Trophoblast cell (in vitro differentiated cells and primary cell): ENCODE measurements around the gene MEIS3.

Experiments used
- DNase-seq, 2 donors: peaks; one replicate each; pipeline ENCODE4 v3.0.0-alpha.2; 2016
- H2AFZ ChIP-seq: 2 replicates; pipeline ENCODE4 v1.6.1; 2013; ENCODE audit warnings: low read length, moderate library complexity, mild to moderate bottlenecking; ENCODE audit not compliant: insufficient read depth, poor library complexity
- H2AK5ac ChIP-seq: 2 replicates; pipeline ENCODE4 v1.6.1; 2013; ENCODE audit warnings: mild to moderate bottlenecking, low read length
- H2BK120ac ChIP-seq: 2 replicates; pipeline ENCODE4 v1.6.1; 2013; ENCODE audit warnings: low read length, mild to moderate bottlenecking, moderate library complexity; ENCODE audit not compliant: insufficient read depth, poor library complexity
- H2BK12ac ChIP-seq: 2 replicates; pipeline ENCODE4 v1.6.1; 2013; ENCODE audit warnings: mild to moderate bottlenecking, low read length, moderate library complexity
- H2BK5ac ChIP-seq: 2 replicates; pipeline ENCODE4 v1.6.1; 2013; ENCODE audit warnings: low read length, low read depth, moderate library complexity, mild to moderate bottlenecking; ENCODE audit not compliant: poor library complexity
- H3K14ac ChIP-seq: 2 replicates; pipeline ENCODE4 v1.6.1; 2013; ENCODE audit warnings: mild to moderate bottlenecking, low read length
- H3K18ac ChIP-seq: 2 replicates; pipeline ENCODE4 v1.6.1; 2013; ENCODE audit warnings: mild to moderate bottlenecking, low read length
- H3K23ac ChIP-seq: 2 replicates; pipeline ENCODE4 v1.6.1; 2013; ENCODE audit warnings: low read length
- H3K27ac ChIP-seq: 2 replicates; pipeline ENCODE4 v1.5.1; 2013; ENCODE audit warnings: low read depth, mild to moderate bottlenecking, inconsistent platforms, low read length, moderate library complexity
- H3K27me3 ChIP-seq: 2 replicates; pipeline ENCODE4 v1.6.1; 2013; ENCODE audit warnings: inconsistent platforms, mild to moderate bottlenecking, low read length, moderate library complexity; ENCODE audit not compliant: insufficient read depth
- H3K36me3 ChIP-seq, 2 experiments: 1 replicate in 1 of 2; 2 replicates in 1 of 2; pipeline ENCODE4 v1.6.1; 2013; ENCODE audit warnings: low read length in 2 of 2, mild to moderate bottlenecking in 2 of 2, moderate library complexity in 1 of 2; ENCODE audit not compliant: insufficient read depth in 2 of 2, control insufficient read depth in 1 of 2
- H3K4ac ChIP-seq: 2 replicates; pipeline ENCODE4 v1.6.1; 2013; ENCODE audit warnings: low read depth, mild to moderate bottlenecking, low read length, moderate library complexity
- H3K4me1 ChIP-seq, 2 experiments: 1 replicate in 1 of 2; 2 replicates in 1 of 2; pipeline ENCODE4 v1.6.1; 2013; ENCODE audit warnings: low read length in 2 of 2, mild to moderate bottlenecking in 2 of 2, moderate library complexity in 1 of 2; ENCODE audit not compliant: insufficient read depth in 2 of 2, control insufficient read depth in 1 of 2
- H3K4me2 ChIP-seq: 2 replicates; pipeline ENCODE4 v1.6.1; 2013; ENCODE audit warnings: inconsistent platforms, mild to moderate bottlenecking, low read length, moderate library complexity
- H3K4me3 ChIP-seq: 2 replicates; pipeline ENCODE4 v1.5.1; 2013; ENCODE audit warnings: mild to moderate bottlenecking, low read depth, low read length, inconsistent platforms
- H3K79me1 ChIP-seq: one replicate; pipeline ENCODE4 v1.6.1; 2013; ENCODE audit warnings: low read length
- H3K79me2 ChIP-seq: 2 replicates; pipeline ENCODE4 v1.6.1; 2013; ENCODE audit warnings: low read length, mild to moderate bottlenecking; ENCODE audit not compliant: control insufficient read depth, insufficient read depth, poor library complexity
- H3K9ac ChIP-seq: 2 replicates; pipeline ENCODE4 v1.6.1; 2013; ENCODE audit warnings: mild to moderate bottlenecking, low read length
- H3K9me3 ChIP-seq: 2 replicates; pipeline ENCODE4 v1.6.1; 2013; ENCODE audit warnings: low read depth, mild to moderate bottlenecking, control low read depth, inconsistent platforms, low read length; ENCODE audit not compliant: insufficient read depth
- H4K12ac ChIP-seq: 2 replicates; pipeline ENCODE4 v1.6.1; 2013; ENCODE audit warnings: low read depth, mild to moderate bottlenecking, low read length, moderate library complexity
- H4K8ac ChIP-seq: 2 replicates; pipeline ENCODE4 v1.6.1; 2013; ENCODE audit warnings: low read depth, mild to moderate bottlenecking, low read length, moderate library complexity
- H4K91ac ChIP-seq: one replicate; pipeline ENCODE4 v1.6.1; 2013; ENCODE audit warnings: low read depth, mild to moderate bottlenecking, low read length, moderate library complexity
- WGBS: extraction: QIAGEN DNeasy Blood & Tissue Kit; methylation state at CpG from one replicate; pipeline ENCODE4 v1.1.7; 2013; ENCODE audit warnings: missing lambda C conversion rate; ENCODE audit not compliant: insufficient read length, insufficient coverage; ENCODE audit errors: extremely low coverage; 5-methylcytosine and 5-hydroxymethylcytosine counted together

MEIS3 gene

GRCh38 chr19:47421244-47421786 lies 2.0 kb upstream of the MEIS3 start:
- Histone ChIP-seq H3K4ac (no peak overlapping the region), H2AFZ (no peak overlapping the region), H3K4me2 (peak overlapping the region; percentile 4), H3K36me3 (no peaks in the 10 kb centered on the region), H3K9me3 (no peaks in the 10 kb centered on the region), H3K9ac (no peak overlapping the region), H3K18ac (no peak overlapping the region), H3K27me3 (peaks cover 64% of the 10 kb centered on the region), H2AK5ac (no peak overlapping the region), H3K4me3 (no peak overlapping the region), H4K12ac (no peak overlapping the region), H3K27ac (no peak overlapping the region), H4K91ac (no peak overlapping the region), H4K8ac (no peak overlapping the region), H3K14ac (no peak overlapping the region), H2BK120ac (no peak overlapping the region), H3K23ac (no peak overlapping the region), H2BK12ac (no peak overlapping the region), H3K4me1 (peaks cover 0 to 11% of the 10 kb centered on the region in 2 experiments), H3K79me2 (no peaks in the 10 kb centered on the region), H3K79me1 (no peaks in the 10 kb centered on the region), H2BK5ac (no peak overlapping the region)
- WGBS: no CpG with 5 or more reads among the region's 16 CpGs
- no peak for DNase-seq

- no peak overlapping the region for H3K23ac ChIP-seq
- no peaks in the 10 kb centered on the region for H3K79me2 ChIP-seq
- H2BK120ac ChIP-seq: no peak overlapping the region
- H3K27me3 ChIP-seq: peaks cover 69% of the 10 kb centered on the region
- no peak overlapping the region for H2BK5ac ChIP-seq
- peak overlapping the region; percentile 29 for H3K4me2 ChIP-seq
- no peaks in the 10 kb centered on the region for H3K36me3 ChIP-seq
- H4K12ac ChIP-seq: no peak overlapping the region
- H3K14ac ChIP-seq: no peak overlapping the region
- H3K4ac ChIP-seq: no peak overlapping the region
- no peak overlapping the region for H4K8ac ChIP-seq
- no peak overlapping the region for H3K18ac ChIP-seq
- DNase-seq: no peak
- peaks cover 3% of the 10 kb centered on the region for H3K9me3 ChIP-seq
- H4K91ac ChIP-seq: no peak overlapping the region
- H3K27ac ChIP-seq: no peak overlapping the region
- no peak overlapping the region for H3K9ac ChIP-seq
- no peak overlapping the region for H2AFZ ChIP-seq
- H2BK12ac ChIP-seq: no peak overlapping the region
- no peak overlapping the region for H3K4me3 ChIP-seq
- H3K79me1 ChIP-seq: no peaks in the 10 kb centered on the region
- H3K4me1 ChIP-seq: peaks cover 0 to 11% of the 10 kb centered on the region in 2 experiments
- no CpG with 5 or more reads among the region's 19 CpGs for WGBS
- no peak overlapping the region for H2AK5ac ChIP-seq
Observed at GRCh38 chr19:47419789-47420188, 462 bp upstream of the MEIS3 start.

GRCh38 chr19:47418692-47419029 lies 666 bp downstream of the MEIS3 start:
- Histone ChIP-seq H3K4me2 (peak overlapping the region; percentile 42), H3K4ac (no peak overlapping the region), H3K4me1 (peaks cover 0 to 11% of the 10 kb centered on the region in 2 experiments), H3K36me3 (no peaks in the 10 kb centered on the region), H2BK12ac (no peak overlapping the region), H2BK120ac (no peak overlapping the region), H4K8ac (no peak overlapping the region), H3K79me1 (no peaks in the 10 kb centered on the region), H2BK5ac (no peak overlapping the region), H3K27me3 (peaks cover 69% of the 10 kb centered on the region), H4K12ac (no peak overlapping the region), H4K91ac (no peak overlapping the region), H3K9me3 (peaks cover 3% of the 10 kb centered on the region), H3K23ac (no peak overlapping the region), H3K14ac (no peak overlapping the region), H3K79me2 (no peaks in the 10 kb centered on the region), H2AFZ (no peak overlapping the region), H3K4me3 (no peak overlapping the region), H3K18ac (no peak overlapping the region), H2AK5ac (no peak overlapping the region), H3K27ac (no peak overlapping the region), H3K9ac (no peak overlapping the region)
- no CpG with 5 or more reads among the region's 9 CpGs for WGBS
- no peak for DNase-seq

- Histone ChIP-seq H3K27ac (no peak overlapping the region), H4K91ac (no peak overlapping the region), H3K4me2 (no peak overlapping the region), H3K4ac (no peak overlapping the region), H3K18ac (no peak overlapping the region), H3K79me2 (no peaks in the 10 kb centered on the region), H3K4me1 (peaks cover 0 to 11% of the 10 kb centered on the region in 2 experiments), H3K36me3 (no peaks in the 10 kb centered on the region), H3K4me3 (no peak overlapping the region), H2AFZ (no peak overlapping the region), H3K79me1 (no peaks in the 10 kb centered on the region), H2BK12ac (no peak overlapping the region), H3K27me3 (peaks cover 66% of the 10 kb centered on the region), H3K14ac (no peak overlapping the region), H3K9ac (peak overlapping the region; percentile 8), H4K8ac (no peak overlapping the region), H3K9me3 (peaks cover 3% of the 10 kb centered on the region), H3K23ac (no peak overlapping the region), H2AK5ac (no peak overlapping the region), H2BK120ac (no peak overlapping the region), H2BK5ac (no peak overlapping the region), H4K12ac (no peak overlapping the region)
- WGBS: no CpG with 5 or more reads among the region's 34 CpGs
- DNase-seq: peak in 1 of 2 donors; percentile 6
Observed at GRCh38 chr19:47417746-47418691, 1.3 kb downstream of the MEIS3 start.
